OCI-LY1 (cell line): ENCODE data around the gene LPCAT1.
"Not testable (repeated sequence)": the region's sequence is repeated elsewhere in the genome, so short reads cannot be mapped to it uniquely, and the experiment has no call there.

Experiments used
- CTCF ChIP-seq: fragments of 200-600 bp; sonication (generic), shearing (Covaris generic); IDR thresholded peaks from 2 replicates; pipeline ENCODE4 v1.5.1; 2017; ENCODE audit warnings: mild to moderate bottlenecking, antibody characterized with exemption, low read length, moderate library complexity, mixed read lengths
- EZH2 ChIP-seq: fragments of 200-600 bp; sonication (generic), shearing (Covaris generic); IDR thresholded peaks from 2 replicates; pipeline ENCODE4 v1.8.0; 2017; ENCODE audit warnings: borderline replicate concordance, mixed run types, mild to moderate bottlenecking, antibody characterized with exemption, low read length, moderate library complexity, mixed read lengths

GRCh38 chr5:1422522-1422921 lies 101.2 kb downstream of the LPCAT1 start:
- not testable (repeated sequence) for TF ChIP-seq CTCF, EZH2
